HEK293 (cell line): ENCODE measurements around the gene NUDT8.

Source experiments
- HOXA7 ChIP-seq: sonication (generic); formaldehyde crosslinking; IDR thresholded peaks from 2 replicates; pipeline ENCODE4 v1.8.1; 2022; ENCODE audit warnings: missing genetic modification reagents, borderline replicate concordance
- ZNF140 ChIP-seq: fragments of 450-650 bp; formaldehyde crosslinking; IDR thresholded peaks from 2 replicates; pipeline ENCODE4 v1.5.1; 2016; ENCODE audit warnings: missing biosample characterization, missing genetic modification characterization
- ZNF174 ChIP-seq: fragments of 450-650 bp; formaldehyde crosslinking; IDR thresholded peaks from 2 replicates; pipeline ENCODE4 v1.5.0; 2017; ENCODE audit warnings: missing biosample characterization, mild to moderate bottlenecking, missing genetic modification characterization
- ZNF24 ChIP-seq: fragments of 450-650 bp; formaldehyde crosslinking; IDR thresholded peaks from 2 replicates; pipeline ENCODE4 v1.5.1; 2016; ENCODE audit warnings: missing biosample characterization, missing genetic modification characterization
- ZNF274 ChIP-seq, 2 experiments: fragments of 200-500 bp in 1 of 2; fragments of 450-650 bp in 1 of 2; sonication (Bioruptor generic) in 1 of 2; formaldehyde crosslinking in 1 of 2; IDR thresholded peaks; 2 replicates each; pipeline versions ENCODE4 v1.5.1 to v1.6.1; 2014 to 2016; ENCODE audit warnings: borderline replicate concordance in 1 of 2, inconsistent platforms in 1 of 2, low read length in 1 of 2, missing biosample characterization in 1 of 2, missing genetic modification characterization in 1 of 2
- ZNF350 ChIP-seq: fragments of 450-650 bp; formaldehyde crosslinking; IDR thresholded peaks from 2 replicates; pipeline ENCODE4 v1.5.0; 2017; ENCODE audit warnings: missing biosample characterization, mild to moderate bottlenecking, missing genetic modification characterization
- TF ChIP-seq, protein P1 (sequence below): fragments of 450-650 bp; formaldehyde crosslinking; IDR thresholded peaks from 2 replicates; pipeline ENCODE4 v1.5.1; 2016; ENCODE audit warnings: missing biosample characterization, missing genetic modification characterization
- TF ChIP-seq, protein P2 (sequence below): fragments of 450-650 bp; formaldehyde crosslinking; IDR thresholded peaks from 2 replicates; pipeline ENCODE4 v1.5.1; 2016; ENCODE audit warnings: missing biosample characterization, missing genetic modification characterization

DNA sequence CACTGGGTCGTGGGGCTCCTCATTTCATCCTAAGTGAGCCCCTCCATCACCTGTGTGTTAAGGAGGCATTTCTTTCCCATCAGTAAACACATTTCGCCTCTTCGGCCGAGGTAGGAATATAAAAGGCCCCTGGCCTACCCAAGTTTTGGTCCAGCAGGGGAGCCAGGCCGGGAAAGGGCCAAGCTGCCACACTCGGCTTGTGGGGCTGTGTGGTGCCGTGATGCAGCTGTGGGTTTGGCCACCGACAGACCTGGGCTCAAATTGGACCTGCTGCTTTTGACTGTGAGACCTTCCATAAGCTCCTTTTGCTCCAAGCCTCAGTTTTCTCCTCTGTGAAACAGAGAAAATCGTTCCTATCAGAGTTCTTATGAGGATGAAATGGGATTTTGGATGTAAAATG, 22.2 kb downstream of the NUDT8 start:
- TF ChIP-seq ZNF350 (tag by site-specific recombination) (no peak), ZNF24 (tag by site-specific recombination) (no peak), ZNF274 (IDR thresholded peaks at IDR 0.05; ENCODE audit: low read length) (no peak), ZNF274 (tag by site-specific recombination; IDR thresholded peaks at IDR 0.05; ENCODE audit: borderline replicate concordance) (no peak), ZNF140 (tag by site-specific recombination) (no peak), HOXA7 (CRISPR knock-in tag) (no peak), ZNF174 (no peak)
- TF ChIP-seq, protein P1, sequence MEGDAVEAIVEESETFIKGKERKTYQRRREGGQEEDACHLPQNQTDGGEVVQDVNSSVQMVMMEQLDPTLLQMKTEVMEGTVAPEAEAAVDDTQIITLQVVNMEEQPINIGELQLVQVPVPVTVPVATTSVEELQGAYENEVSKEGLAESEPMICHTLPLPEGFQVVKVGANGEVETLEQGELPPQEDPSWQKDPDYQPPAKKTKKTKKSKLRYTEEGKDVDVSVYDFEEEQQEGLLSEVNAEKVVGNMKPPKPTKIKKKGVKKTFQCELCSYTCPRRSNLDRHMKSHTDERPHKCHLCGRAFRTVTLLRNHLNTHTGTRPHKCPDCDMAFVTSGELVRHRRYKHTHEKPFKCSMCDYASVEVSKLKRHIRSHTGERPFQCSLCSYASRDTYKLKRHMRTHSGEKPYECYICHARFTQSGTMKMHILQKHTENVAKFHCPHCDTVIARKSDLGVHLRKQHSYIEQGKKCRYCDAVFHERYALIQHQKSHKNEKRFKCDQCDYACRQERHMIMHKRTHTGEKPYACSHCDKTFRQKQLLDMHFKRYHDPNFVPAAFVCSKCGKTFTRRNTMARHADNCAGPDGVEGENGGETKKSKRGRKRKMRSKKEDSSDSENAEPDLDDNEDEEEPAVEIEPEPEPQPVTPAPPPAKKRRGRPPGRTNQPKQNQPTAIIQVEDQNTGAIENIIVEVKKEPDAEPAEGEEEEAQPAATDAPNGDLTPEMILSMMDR, result no peak
- TF ChIP-seq, protein P2, sequence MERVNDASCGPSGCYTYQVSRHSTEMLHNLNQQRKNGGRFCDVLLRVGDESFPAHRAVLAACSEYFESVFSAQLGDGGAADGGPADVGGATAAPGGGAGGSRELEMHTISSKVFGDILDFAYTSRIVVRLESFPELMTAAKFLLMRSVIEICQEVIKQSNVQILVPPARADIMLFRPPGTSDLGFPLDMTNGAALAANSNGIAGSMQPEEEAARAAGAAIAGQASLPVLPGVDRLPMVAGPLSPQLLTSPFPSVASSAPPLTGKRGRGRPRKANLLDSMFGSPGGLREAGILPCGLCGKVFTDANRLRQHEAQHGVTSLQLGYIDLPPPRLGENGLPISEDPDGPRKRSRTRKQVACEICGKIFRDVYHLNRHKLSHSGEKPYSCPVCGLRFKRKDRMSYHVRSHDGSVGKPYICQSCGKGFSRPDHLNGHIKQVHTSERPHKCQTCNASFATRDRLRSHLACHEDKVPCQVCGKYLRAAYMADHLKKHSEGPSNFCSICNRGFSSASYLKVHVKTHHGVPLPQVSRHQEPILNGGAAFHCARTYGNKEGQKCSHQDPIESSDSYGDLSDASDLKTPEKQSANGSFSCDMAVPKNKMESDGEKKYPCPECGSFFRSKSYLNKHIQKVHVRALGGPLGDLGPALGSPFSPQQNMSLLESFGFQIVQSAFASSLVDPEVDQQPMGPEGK, result no peak
